ENCODE data around the gene SLC6A8. TPM values are rescaled to one million over a fixed set of nuclear protein-coding genes. Genes with fewer than 3 reads are reported as not detected.
"Not testable (repeated sequence)": the region's sequence is repeated elsewhere in the genome, so short reads cannot be mapped to it uniquely, and the experiment has no call there.

SLC6A8 gene
- total RNA-seq, 1 donor from 2014 or later = 13.0 TPM

- H3K9me3 ChIP-seq (ENCODE audit: control insufficient read depth in 3 of 3, low read length in 3 of 3); H3K4me3 ChIP-seq (ENCODE audit: low read length in 3 of 3); H3K36me3 ChIP-seq (ENCODE audit: control insufficient read depth in 3 of 3, insufficient read depth in 3 of 3, low read length in 3 of 3); H3K27me3 ChIP-seq (ENCODE audit: control insufficient read depth in 3 of 3, insufficient read depth in 3 of 3, low read length in 3 of 3): not testable (repeated sequence)
- H3K27ac ChIP-seq (ENCODE audit: low read depth, low read length) = peak overlapping the region; percentile 71
- peaks cover 34 to 95% (median 77%) of the 10 kb centered on the region in 3 donors for H3K4me1 ChIP-seq (ENCODE audit: control insufficient read depth in 3 of 3, insufficient read depth in 3 of 3, low read length in 3 of 3)
- H3K9ac ChIP-seq (ENCODE audit: low read depth in 1 of 3, low read length in 3 of 3) = peak overlapping the region in 1 of 3 donors; percentile 69
These were observed 12.2 kb downstream of the SLC6A8 start for GRCh38 chrX:153699784-153700371.

- Histone ChIP-seq H3K4me1 (ENCODE audit: control insufficient read depth in 3 of 3, insufficient read depth in 3 of 3, low read length in 3 of 3) (peaks cover 36 to 95% (median 74%) of the 10 kb centered on the region in 3 donors), H3K9me3 (ENCODE audit: control insufficient read depth in 3 of 3, low read length in 3 of 3) (no peaks in the 10 kb centered on the region), H3K9ac (ENCODE audit: low read depth in 1 of 3, low read length in 3 of 3) (peak overlapping the region in 1 of 3 donors; percentile 64), H3K36me3 (ENCODE audit: control insufficient read depth in 3 of 3, insufficient read depth in 3 of 3, low read length in 3 of 3) (peaks cover 2 to 5% (median 3%) of the 10 kb centered on the region in 3 donors), H3K27me3 (ENCODE audit: control insufficient read depth in 3 of 3, insufficient read depth in 3 of 3, low read length in 3 of 3) (no peaks in the 10 kb centered on the region), H3K4me3 (ENCODE audit: low read length in 3 of 3) (no peak overlapping the region), H3K27ac (ENCODE audit: low read depth, low read length) (peak overlapping the region; percentile 71)
These were observed 12.7 kb downstream of the SLC6A8 start for GRCh38 chrX:153700376-153700945.

- Histone ChIP-seq H3K27ac (ENCODE audit: low read depth, low read length) (peak overlapping the region; percentile 71), H3K4me3 (ENCODE audit: low read length in 3 of 3) (no peak overlapping the region), H3K9me3 (ENCODE audit: control insufficient read depth in 3 of 3, low read length in 3 of 3) (no peaks in the 10 kb centered on the region), H3K4me1 (ENCODE audit: control insufficient read depth in 3 of 3, insufficient read depth in 3 of 3, low read length in 3 of 3) (peaks cover 34 to 90% (median 70%) of the 10 kb centered on the region in 3 donors), H3K27me3 (ENCODE audit: control insufficient read depth in 3 of 3, insufficient read depth in 3 of 3, low read length in 3 of 3) (no peaks in the 10 kb centered on the region), H3K9ac (ENCODE audit: low read depth in 1 of 3, low read length in 3 of 3) (peak overlapping the region in 1 of 3 donors; percentile 64), H3K36me3 (ENCODE audit: control insufficient read depth in 3 of 3, insufficient read depth in 3 of 3, low read length in 3 of 3) (peaks cover 2 to 5% (median 2%) of the 10 kb centered on the region in 3 donors)
These were observed 13.2 kb downstream of the SLC6A8 start for GRCh38 chrX:153700967-153701366.

- Histone ChIP-seq H3K4me3 (ENCODE audit: low read length in 3 of 3) (no peak overlapping the region), H3K9me3 (ENCODE audit: control insufficient read depth in 3 of 3, low read length in 3 of 3) (no peaks in the 10 kb centered on the region), H3K9ac (ENCODE audit: low read depth in 1 of 3, low read length in 3 of 3) (peak overlapping the region in 1 of 3 donors; percentile 40), H3K36me3 (ENCODE audit: control insufficient read depth in 3 of 3, insufficient read depth in 3 of 3, low read length in 3 of 3) (peaks cover 0 to 5% (median 0%) of the 10 kb centered on the region in 3 donors), H3K4me1 (ENCODE audit: control insufficient read depth in 3 of 3, insufficient read depth in 3 of 3, low read length in 3 of 3) (peaks cover 31 to 86% (median 63%) of the 10 kb centered on the region in 3 donors), H3K27me3 (ENCODE audit: control insufficient read depth in 3 of 3, insufficient read depth in 3 of 3, low read length in 3 of 3) (no peaks in the 10 kb centered on the region), H3K27ac (ENCODE audit: low read depth, low read length) (peak overlapping the region; percentile 36)
These were observed 14.0 kb downstream of the SLC6A8 start for GRCh38 chrX:153701706-153702105.

- Histone ChIP-seq H3K9me3 (ENCODE audit: control insufficient read depth in 3 of 3, low read length in 3 of 3) (no peaks in the 10 kb centered on the region), H3K36me3 (ENCODE audit: control insufficient read depth in 3 of 3, insufficient read depth in 3 of 3, low read length in 3 of 3) (peaks cover 0 to 5% (median 3%) of the 10 kb centered on the region in 3 donors), H3K9ac (ENCODE audit: low read depth in 1 of 3, low read length in 3 of 3) (peak overlapping the region in 1 of 3 donors; percentile 62), H3K27ac (ENCODE audit: low read depth, low read length) (peak overlapping the region; percentile 19), H3K27me3 (ENCODE audit: control insufficient read depth in 3 of 3, insufficient read depth in 3 of 3, low read length in 3 of 3) (no peaks in the 10 kb centered on the region), H3K4me1 (ENCODE audit: control insufficient read depth in 3 of 3, insufficient read depth in 3 of 3, low read length in 3 of 3) (peaks cover 31 to 83% (median 63%) of the 10 kb centered on the region in 3 donors), H3K4me3 (ENCODE audit: low read length in 3 of 3) (no peak overlapping the region)
These were observed 14.8 kb downstream of the SLC6A8 start for GRCh38 chrX:153702336-153703035.

- Histone ChIP-seq H3K27ac (ENCODE audit: low read depth, low read length) (peak overlapping the region; percentile 92), H3K4me1 (ENCODE audit: control insufficient read depth in 3 of 3, insufficient read depth in 3 of 3, low read length in 3 of 3) (peaks cover 32 to 85% (median 62%) of the 10 kb centered on the region in 3 donors)
These were observed 15.3 kb downstream of the SLC6A8 start for GRCh38 chrX:153703036-153703370.

GRCh38 chrX:153704021-153704526 lies 16.3 kb downstream of the SLC6A8 start:
- peak overlapping the region in 1 of 3 donors; percentile 71 for H3K9ac ChIP-seq (ENCODE audit: low read depth in 1 of 3, low read length in 3 of 3)
- no peak overlapping the region for H3K4me3 ChIP-seq (ENCODE audit: low read length in 3 of 3)
- peaks cover 35 to 85% (median 60%) of the 10 kb centered on the region in 3 donors for H3K4me1 ChIP-seq (ENCODE audit: control insufficient read depth in 3 of 3, insufficient read depth in 3 of 3, low read length in 3 of 3)

More at GRCh38 chrX:153703036-153703370, 15.3 kb downstream of the SLC6A8 start:
- no peaks in the 10 kb centered on the region for H3K9me3 ChIP-seq (ENCODE audit: control insufficient read depth in 3 of 3, low read length in 3 of 3)
- H3K4me3 ChIP-seq (ENCODE audit: low read length in 3 of 3) = no peak overlapping the region
- peaks cover 0 to 5% (median 4%) of the 10 kb centered on the region in 3 donors for H3K36me3 ChIP-seq (ENCODE audit: control insufficient read depth in 3 of 3, insufficient read depth in 3 of 3, low read length in 3 of 3)
- no peaks in the 10 kb centered on the region for H3K27me3 ChIP-seq (ENCODE audit: control insufficient read depth in 3 of 3, insufficient read depth in 3 of 3, low read length in 3 of 3)
- H3K9ac ChIP-seq (ENCODE audit: low read depth in 1 of 3, low read length in 3 of 3) = peak overlapping the region in 1 of 3 donors; percentile 62

GRCh38 chrX:153704631-153705402 lies 17.1 kb downstream of the SLC6A8 start:
- not testable (repeated sequence) for H3K4me3 ChIP-seq (ENCODE audit: low read length in 3 of 3); H3K36me3 ChIP-seq (ENCODE audit: control insufficient read depth in 3 of 3, insufficient read depth in 3 of 3, low read length in 3 of 3); H3K9me3 ChIP-seq (ENCODE audit: control insufficient read depth in 3 of 3, low read length in 3 of 3); H3K27me3 ChIP-seq (ENCODE audit: control insufficient read depth in 3 of 3, insufficient read depth in 3 of 3, low read length in 3 of 3)
- Histone ChIP-seq H3K9ac (ENCODE audit: low read depth in 1 of 3, low read length in 3 of 3) (peak overlapping the region in 2 of 3 donors; percentile 71 to 83), H3K4me1 (ENCODE audit: control insufficient read depth in 3 of 3, insufficient read depth in 3 of 3, low read length in 3 of 3) (peaks cover 35 to 85% (median 60%) of the 10 kb centered on the region in 3 donors), H3K27ac (ENCODE audit: low read depth, low read length) (peak overlapping the region; percentile 92)

More at GRCh38 chrX:153704021-153704526, 16.3 kb downstream of the SLC6A8 start:
- H3K36me3 ChIP-seq (ENCODE audit: control insufficient read depth in 3 of 3, insufficient read depth in 3 of 3, low read length in 3 of 3) = peaks cover 0 to 5% (median 4%) of the 10 kb centered on the region in 3 donors
- H3K27ac ChIP-seq (ENCODE audit: low read depth, low read length) = peak overlapping the region; percentile 92
- no peaks in the 10 kb centered on the region for H3K27me3 ChIP-seq (ENCODE audit: control insufficient read depth in 3 of 3, insufficient read depth in 3 of 3, low read length in 3 of 3)
- no peaks in the 10 kb centered on the region for H3K9me3 ChIP-seq (ENCODE audit: control insufficient read depth in 3 of 3, low read length in 3 of 3)

- Histone ChIP-seq H3K4me3 (ENCODE audit: low read length in 3 of 3) (peak overlapping the region; percentile 69 to 76 (median 70)), H3K9ac (ENCODE audit: low read depth in 1 of 3, low read length in 3 of 3) (peak overlapping the region; percentile 68 to 90 (median 83)), H3K4me1 (ENCODE audit: control insufficient read depth in 3 of 3, insufficient read depth in 3 of 3, low read length in 3 of 3) (peaks cover 34 to 85% (median 62%) of the 10 kb centered on the region in 3 donors), H3K27ac (ENCODE audit: low read depth, low read length) (peak overlapping the region; percentile 92)
- not testable (repeated sequence) for H3K27me3 ChIP-seq (ENCODE audit: control insufficient read depth in 3 of 3, insufficient read depth in 3 of 3, low read length in 3 of 3); H3K9me3 ChIP-seq (ENCODE audit: control insufficient read depth in 3 of 3, low read length in 3 of 3); H3K36me3 ChIP-seq (ENCODE audit: control insufficient read depth in 3 of 3, insufficient read depth in 3 of 3, low read length in 3 of 3)
These were observed 17.8 kb downstream of the SLC6A8 start for GRCh38 chrX:153705403-153706060.

Data from skeletal muscle tissue (tissue), 4 donors.